CD4-positive, alpha-beta T cell treated with Interleukin-6 for 4 hours (primary cell): ENCODE measurements around the gene KLHDC2.
"Not testable (repeated sequence)": the region's sequence is repeated elsewhere in the genome, so short reads cannot be mapped to it uniquely, and the experiment has no call there.

Experiments used
- DNase-seq: peaks from one replicate; pipeline ENCODE4 v3.0.0-alpha.2; 2020; ENCODE audit warnings: mixed read lengths

KLHDC2 gene, protein sequence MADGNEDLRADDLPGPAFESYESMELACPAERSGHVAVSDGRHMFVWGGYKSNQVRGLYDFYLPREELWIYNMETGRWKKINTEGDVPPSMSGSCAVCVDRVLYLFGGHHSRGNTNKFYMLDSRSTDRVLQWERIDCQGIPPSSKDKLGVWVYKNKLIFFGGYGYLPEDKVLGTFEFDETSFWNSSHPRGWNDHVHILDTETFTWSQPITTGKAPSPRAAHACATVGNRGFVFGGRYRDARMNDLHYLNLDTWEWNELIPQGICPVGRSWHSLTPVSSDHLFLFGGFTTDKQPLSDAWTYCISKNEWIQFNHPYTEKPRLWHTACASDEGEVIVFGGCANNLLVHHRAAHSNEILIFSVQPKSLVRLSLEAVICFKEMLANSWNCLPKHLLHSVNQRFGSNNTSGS

DNA sequence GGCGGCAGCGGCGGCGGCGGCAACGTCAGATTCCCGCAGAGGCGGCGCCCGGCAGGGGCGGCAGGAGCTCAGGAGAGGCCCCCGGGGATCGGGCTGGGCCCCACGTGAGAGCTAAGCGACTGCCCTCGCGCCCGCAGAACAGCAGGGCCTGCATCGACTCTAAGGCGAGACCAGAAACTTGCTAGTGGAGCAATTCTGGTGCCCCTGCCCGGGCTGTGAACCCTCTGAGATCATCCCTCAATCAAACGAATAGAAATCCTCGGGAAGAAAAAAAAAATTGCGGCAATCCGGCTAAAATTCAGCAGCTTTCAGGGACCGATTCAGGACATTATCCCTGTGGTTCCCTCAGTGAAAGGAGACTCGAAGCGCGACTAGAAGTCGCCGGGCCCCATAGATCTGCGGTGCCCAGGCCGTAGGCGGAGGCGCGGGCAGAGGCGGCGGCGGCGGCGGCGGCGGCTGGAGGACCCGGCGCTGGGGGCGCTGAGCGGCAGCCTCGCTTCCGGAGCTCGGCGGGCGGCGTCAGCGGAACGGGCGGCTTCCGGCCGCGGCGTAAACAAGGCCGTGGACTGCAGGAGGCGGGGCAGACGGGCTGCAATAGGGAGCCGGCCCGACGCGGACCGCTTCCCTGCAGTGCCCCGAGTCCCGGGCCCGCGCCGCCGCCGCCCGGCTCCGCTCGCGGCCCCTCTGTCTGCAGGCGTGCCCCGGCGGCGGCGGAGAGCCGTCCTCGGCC lies at the start of gene KLHDC2:
Gene KLHDC2 (plus strand): TSS at position 583 of the 730 bp plus-strand sequence. CDS start 316 bp downstream, outside the sequence.
- peak; percentile 91 for DNase-seq

DNA sequence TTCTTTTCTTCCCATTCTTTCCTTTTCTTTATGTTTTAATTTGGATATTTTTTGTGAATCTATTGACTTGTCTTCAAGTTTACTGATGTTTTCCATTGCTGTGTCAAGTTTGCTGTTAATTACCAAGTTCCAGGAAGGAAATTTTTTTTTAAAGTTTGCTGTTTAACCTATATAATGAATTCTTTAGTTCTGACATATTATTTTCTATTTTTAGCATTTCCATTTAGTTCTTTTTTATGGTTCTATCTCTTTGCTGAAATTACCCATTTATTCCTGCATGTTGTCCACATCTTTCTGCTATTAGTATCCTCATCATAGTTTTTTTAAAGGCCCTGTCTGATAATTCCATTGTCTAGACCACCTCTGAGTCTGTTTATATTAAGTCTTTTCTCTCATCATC lies 47.2 kb upstream of the KLHDC2 start:
- no peak for DNase-seq

DNA sequence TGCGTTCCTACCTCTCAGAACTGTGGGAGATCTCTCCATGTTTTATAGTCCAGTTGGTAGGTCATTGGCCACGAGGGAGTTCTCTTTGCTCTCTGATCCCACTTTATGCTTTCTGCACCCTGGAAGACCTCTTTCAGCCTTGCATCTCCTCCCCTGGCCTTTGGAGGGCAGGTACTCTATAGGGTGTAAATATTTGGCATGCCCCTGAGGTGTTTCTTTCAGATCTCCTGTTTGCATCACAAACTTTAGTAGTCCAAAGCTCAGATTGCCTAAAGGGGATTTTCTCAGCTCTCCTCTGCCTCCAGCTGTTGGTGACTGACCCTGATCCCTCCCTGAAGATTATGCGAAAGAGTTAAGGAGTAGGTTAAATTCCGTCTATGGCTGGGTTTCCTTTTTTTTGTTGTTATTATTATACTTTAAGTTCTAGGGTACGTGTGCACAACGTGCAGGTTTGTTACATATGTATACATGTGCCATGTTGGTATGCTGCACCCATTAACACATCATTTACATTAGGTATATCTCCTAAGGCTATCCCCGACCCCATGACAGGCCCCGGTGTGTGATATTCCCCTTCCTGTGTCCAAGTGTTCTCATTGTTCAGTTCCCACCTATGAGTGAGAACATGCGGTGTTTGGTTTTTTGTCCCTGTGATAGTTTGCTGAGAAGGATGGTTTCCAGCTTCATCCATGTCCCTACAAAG lies 46.1 kb upstream of the KLHDC2 start:
- not testable (repeated sequence) for DNase-seq

DNA sequence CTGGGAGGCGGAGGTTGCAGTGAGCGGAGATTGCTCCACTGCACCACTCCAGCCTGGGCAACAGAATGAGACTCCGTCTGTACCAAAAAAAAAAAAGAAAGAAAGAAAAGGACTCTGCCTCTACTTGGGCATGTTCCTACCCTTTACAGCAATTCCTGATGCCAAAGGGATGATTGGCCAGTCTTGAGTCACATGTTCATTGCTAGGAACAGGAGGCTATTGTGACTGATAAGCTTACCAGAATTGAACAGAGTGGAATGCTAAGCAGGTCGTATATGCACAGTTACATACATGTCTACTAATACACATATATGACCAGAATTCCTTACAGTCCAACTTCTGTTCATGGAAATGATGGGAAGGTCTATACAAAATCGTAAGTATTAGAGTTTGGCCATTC lies 40.8 kb upstream of the KLHDC2 start:
- no peak for DNase-seq

DNA sequence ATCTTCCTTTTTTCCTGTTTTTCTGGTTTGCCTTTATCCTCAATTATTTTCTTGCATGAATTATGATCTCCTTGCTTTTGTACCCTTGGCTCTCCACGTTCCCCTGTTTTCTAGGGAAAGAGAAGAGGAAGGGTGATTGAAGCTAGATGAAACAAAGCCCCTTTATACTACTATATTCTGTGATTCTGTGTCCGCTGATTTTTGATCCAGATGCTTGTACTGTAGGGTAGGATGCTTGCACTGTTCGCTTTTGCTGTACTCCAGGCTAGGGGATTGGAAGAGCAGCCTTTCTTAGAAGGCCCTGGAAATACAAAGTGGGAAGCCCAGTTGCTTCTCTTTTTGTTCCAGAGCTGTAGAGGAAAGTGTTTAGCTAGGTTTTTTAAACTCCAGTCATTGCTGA lies 35.1 kb upstream of the KLHDC2 start:
- no peak for DNase-seq

DNA sequence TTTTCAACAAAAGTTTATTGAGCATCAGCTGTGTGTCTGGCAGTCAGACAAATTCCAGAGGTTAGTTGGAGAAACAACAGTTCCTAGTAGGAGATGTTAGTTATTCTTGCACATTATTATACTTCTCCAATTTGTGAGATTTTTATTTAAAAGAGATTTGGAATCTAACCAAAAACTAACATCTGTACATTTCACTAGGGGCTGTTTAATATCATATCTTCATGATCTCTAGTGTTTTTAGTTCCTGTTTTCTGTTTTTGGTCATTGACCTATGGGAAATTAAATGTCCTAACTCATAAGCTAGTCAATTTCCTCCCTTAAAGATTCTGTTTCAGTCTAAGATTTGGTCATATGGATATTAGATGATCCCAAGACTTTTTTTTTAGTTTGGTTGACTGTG lies 34.1 kb upstream of the KLHDC2 start:
- no peak for DNase-seq

DNA sequence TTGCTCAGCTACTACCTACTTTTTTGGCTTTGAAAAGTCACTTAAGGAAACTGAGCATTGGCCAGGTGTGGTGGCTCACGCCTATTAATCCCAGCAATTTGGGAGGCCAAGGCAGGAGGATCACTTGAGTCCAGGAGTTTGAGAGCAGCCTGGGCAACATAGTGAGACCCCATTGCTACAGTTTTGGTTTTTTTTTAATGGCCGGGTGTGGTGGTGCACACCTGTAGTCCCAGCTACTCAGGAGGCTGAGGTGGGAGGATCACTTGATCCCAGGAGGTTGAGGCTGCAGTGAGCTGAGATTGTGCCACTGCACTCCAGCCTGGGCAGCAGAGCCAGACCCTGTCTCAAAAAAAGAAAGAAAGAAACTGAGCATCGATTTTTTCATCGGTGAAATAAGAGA lies 32.3 kb upstream of the KLHDC2 start:
- not testable (repeated sequence) for DNase-seq

DNA sequence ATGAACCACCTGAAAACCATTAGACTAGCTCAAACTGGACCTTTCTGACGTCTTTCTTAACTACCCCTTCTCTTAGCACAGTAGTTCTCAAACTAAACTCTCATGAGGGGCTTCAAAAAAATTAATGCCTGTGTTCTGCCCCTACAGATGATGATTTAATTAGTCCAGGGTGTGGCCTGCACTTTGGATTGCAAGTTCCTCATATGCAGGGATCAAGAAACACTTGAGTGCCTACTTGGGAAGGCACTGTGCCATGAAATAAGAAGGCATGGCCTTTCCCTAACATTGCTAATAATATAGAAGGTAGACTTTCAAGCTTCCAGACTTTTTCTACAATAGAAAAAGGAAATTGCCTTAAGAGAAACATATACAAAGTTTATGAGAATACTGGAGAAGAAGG lies 22.8 kb upstream of the KLHDC2 start:
- DNase-seq = no peak

DNA sequence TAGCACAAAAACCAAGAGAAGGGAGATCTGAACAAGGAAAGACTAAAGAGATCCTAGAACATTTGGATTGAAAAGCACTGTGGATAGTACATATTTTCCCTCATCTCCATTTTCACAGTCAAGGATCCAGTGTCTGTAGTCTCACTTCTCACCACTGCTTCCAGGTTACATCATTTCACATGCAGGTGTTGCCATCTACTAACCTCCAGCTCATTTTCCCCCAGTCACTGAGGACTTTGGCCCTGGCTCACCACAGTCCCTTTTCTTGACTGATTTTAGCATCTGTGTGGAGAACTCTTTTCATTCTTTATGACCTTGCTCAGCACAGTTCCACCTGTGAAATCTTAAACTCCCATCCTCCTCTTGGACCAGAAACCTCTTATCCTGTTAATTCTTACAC lies 21.5 kb upstream of the KLHDC2 start:
- DNase-seq = not testable (repeated sequence)

DNA sequence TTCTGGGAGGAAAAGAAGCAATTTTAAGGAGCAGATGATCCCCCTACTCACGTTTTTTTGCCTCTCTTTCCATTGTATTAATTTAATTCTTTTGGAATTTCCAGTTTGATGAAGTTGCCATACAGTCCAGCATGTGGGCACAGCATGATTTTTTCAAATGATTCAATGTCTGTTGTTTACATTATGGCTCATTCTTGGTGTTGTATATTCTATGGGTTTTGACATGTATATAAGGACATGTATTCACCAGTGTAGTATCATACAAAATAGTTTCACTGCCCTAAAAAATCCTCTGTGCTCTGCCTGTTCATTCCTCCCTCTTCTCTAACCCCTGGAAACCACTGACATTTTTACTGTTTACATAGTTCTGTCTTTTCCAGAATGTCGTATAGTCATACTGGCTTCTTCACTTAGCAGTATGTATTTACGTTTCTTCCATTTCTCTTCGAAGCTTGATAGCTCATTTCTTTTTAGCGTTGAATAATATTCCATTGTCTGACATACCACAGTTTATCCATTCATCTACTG lies 13.3 kb upstream of the KLHDC2 start:
- DNase-seq = no peak

DNA sequence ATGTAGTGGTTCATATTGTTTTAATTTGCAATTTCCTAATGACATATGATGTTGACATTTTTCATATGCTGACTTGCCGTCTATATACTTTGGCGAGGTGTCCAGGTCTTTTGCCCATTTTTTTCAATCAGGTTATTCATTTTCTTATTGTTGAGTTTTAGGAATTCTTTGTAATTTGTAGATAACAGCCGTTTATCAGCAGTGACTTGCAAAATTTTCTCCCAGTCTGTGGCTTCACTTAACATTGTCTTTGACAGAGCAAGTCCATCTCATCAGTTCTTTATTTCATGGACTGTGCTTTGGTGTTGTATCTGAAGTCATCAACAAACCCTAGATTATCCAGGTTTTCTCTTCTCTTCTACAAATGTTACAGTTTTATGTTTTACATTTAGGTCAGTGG lies 12.6 kb upstream of the KLHDC2 start:
- DNase-seq = no peak

DNA sequence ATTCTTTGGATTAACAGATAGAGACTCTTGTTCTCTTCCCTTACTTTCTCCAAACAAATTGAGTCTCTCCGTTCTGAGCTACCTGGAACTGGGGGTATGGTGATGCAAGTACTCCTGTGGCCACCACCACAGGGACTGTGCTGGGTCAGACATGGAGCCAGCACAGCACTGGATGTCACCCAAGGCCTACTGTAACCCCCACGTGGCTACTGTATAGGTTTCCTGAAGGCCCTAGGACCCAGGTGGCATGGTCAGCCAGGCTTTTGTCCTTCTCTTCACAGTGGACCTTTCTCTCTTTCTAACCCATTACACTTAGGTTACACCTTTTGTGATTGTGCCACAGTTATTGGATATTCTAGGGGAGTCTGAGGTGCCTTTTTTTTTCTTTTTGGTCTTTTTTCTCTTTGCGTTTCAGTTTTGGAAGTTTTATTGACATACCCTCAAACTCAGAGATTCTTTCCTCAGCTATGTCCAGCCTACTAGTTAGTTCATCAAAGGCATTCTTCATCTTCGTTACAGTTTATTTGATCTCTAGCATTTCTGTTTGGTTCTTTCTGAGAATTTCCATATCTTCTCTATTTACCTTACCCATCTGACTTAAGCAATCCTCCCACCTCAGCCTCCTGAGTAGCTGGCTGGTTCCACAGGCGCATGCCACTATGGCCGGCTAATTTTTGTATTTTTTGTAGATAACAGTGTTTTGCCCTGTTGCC lies 6.0 kb upstream of the KLHDC2 start:
- DNase-seq = no peak

DNA sequence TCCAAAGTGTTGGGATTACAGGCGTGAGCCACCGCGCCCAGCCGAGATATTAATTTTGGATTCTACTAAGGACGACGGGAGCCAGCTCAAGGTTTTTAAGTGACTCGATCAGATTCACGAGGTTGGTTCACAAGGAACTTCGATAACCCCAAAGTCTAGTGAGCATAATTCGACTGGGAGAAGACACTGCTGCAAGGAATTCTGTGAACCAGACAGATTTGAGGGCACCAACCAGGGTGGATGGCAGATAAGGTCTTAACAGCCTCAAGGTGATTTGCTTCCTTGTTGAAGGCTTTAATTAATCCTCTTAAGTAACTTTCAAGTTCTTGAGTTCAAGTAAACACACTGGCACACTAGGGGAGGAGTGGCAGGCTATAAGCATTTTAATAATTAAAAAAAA lies 1.1 kb upstream of the KLHDC2 start:
- no peak for DNase-seq

DNA sequence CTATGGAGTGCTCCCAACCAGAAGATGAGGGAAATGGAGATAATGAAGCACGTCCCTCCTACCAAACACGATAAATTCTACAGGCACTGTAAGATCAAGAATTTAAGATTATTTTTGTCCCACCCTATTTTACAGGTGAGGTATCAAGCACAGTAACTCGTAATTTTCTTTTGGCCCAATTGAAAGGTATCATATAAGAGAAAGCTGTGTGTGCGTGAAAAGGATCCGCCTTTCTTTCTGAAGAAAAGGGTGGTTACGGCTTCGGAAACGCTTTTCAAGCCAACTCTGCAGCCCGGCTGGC lies 733 bp upstream of the KLHDC2 start:
- DNase-seq = no peak

DNA sequence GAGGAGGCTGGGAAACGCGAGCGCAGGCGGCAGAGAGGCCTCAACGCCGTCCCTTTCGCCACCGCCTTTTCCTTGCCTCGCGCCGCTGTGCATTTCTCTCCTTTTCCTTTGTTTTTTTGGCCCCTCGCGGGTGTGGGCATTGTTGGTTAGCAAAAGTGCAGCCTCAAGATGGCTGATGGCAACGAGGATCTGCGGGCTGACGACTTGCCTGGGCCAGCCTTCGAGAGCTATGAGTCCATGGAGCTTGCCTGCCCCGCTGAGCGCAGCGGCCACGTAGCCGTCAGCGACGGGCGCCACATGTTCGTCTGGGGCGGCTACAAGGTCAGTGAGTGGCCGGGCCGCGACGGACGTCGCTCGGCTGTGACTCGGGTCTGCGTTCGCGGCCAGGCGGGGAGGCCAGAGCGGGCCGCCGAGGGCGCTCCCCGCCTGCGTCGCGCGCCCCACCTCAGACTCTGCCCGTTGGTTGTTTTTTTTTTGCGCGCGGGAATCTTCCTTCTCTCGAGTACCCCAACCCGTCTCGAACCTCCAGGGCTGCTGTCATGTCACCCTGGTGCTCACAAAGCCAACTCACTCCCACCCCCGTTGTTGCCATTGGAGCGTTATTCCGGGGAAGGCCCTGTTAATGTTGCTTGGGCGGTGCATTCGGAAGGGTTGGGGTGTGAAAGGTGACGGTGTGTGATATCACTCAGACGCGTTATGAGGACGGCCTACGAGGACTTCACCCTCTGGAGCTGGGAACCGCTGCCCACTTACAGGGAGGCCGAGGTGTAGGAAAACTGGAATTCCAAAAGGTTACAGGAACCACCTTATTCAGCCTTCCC lies 558 bp downstream of the KLHDC2 start:
- DNase-seq = peak; percentile 63

DNA sequence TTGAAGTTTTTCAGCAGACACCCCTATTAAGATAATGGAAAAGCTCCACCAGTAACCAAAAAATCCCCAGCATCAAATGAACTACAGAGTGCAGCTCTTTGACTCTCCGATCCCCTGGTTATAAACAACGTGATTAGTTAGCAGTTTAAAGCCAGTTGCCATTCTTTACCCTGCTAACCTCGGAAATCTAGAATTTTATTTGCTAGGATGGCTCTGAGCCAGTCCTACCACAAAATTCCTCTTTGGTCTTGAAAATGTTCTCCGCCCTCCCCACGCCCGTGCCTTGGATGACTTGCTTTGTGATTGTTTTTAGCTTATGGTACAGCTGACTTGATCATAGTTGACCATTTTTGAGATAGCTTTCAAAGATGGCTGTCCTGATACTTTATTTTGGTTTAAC lies 1.2 kb downstream of the KLHDC2 start:
- no peak for DNase-seq

DNA sequence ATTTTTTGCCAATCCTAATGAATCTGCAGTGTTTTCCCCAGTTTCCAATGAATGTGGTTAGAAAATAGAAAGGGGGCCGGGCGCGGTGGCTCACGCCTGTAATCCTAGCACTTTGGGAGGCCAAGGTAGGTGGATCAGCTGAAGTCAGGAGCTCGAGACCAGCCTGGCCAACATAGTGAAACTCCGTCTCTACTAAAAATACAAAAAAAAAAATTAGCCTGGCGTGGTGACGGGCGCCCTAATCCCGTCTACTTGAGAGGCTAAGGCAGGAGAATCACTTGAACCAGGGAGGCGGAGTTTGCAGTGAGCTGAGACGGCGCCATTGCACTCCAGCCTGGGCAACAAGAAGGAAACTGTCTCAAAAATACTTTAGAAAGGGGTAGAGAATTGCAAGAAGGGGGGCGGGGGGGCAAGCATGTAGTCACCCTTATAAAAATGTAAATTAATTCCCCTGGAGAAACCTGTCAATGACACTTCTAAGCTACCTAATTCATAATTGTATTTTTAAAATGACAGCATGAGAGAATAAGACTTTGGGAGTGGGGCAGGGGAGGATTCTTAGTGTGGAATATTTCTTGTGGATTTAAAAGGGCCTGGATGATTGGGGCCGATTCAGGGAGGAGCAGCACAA lies 1.7 kb downstream of the KLHDC2 start:
- no peak for DNase-seq

DNA sequence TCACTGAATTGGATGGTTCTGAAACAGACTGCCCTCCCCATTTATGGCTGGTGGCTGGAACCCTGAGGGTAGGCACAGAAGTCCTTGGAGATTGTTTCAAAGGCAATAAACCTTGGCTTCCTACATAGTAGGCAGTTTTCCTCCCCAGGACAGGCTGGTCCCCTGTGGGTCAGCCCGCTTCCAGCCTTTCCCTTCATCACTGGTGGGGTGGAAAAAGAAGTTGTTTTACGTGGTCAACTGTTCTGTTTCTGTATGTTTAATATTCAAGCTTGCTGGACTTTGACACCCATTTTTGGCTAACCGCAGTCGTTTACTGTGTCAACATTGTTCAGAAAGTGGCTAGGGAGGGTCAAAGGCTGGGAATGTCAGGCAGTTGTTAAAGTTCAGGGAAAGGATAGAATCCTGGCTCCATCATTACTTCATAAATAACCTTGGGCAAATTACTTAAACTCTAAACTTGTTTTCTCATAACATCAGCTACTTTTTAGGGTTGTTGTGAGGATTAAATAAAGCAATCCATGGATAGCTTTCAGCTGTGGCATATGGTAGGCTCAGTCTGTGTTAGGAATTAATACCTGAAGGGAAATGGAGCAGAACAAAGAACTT lies 2.4 kb downstream of the KLHDC2 start:
- DNase-seq = no peak

DNA sequence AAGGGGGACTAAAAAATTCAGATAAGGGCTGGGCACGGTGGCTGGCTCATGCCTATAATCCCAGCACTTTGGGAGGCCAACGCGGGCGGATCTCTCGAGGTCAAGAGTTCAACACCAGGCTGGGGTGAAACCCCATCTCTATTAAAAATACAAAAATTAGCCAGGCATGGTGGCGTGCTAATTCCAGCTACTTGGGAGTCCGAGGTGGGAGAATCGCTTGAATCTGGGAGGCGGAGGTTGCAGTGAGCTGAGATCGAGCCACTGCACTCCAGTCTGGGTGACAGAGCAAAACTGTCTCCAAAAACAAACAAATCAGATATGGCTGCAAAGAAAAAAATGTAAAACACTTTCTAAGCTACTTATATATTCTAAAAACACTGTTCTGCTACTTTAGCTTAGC lies 3.7 kb downstream of the KLHDC2 start:
- not testable (repeated sequence) for DNase-seq

DNA sequence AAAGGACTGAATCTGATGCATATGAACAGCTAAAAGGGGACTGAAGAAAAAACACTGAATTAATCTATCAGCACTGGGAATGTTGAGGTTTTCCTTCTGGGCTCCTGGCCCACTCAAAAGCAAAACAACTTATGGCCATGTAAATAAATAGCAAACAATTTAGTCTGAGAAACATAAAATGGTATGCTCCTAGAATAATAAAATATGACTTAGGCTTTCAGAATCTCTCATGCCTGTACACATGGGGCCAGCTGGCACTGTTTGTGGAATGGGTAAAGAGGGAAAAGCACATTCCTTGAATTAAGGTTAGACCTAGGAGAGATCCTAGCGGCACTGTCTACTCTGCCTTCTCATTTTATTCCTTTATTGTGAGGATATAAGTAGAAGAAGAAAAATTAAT lies 6.2 kb downstream of the KLHDC2 start:
- no peak for DNase-seq

DNA sequence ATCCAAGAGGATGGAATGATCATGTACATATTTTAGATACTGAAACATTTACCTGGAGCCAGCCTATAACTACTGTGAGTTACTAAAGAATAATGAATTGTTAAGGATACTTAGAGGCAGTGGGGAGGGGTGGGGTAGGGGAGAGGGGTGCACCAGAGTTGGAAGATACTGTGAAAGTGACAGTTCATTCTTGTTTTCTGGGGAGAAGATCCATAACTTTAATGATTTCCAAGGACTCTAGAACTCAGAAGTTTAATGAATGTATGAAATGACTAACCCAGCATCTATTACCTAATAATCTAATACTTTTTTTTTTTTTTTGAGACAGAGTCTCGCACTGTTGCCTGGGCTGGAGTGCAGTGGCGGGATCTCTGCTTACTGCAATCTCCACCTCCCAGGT lies 10.5 kb downstream of the KLHDC2 start:
- DNase-seq = no peak
